Breast epithelium (tissue), 4 donors: Measurements from ENCODE around the gene SLC39A1. TPM values are rescaled to one million over a fixed set of nuclear protein-coding genes. Genes with fewer than 3 reads are reported as not detected.
A peak's percentile ranks its signal among the peaks of the same experiment; 100 is the strongest.
"Not testable (repeated sequence)": the region's sequence is repeated elsewhere in the genome, so short reads cannot be mapped to it uniquely, and the experiment has no call there.

Experiments
- DNase-seq, 2 donors: peaks; one replicate each; pipeline ENCODE4 v3.0.0-alpha.2; 2019; ENCODE audit warnings: low spot score in 2 of 2
- H3K27ac ChIP-seq, 2 donors: fragments of 200-600 bp; sonication (generic) in 1 of 2; one replicate each; pipeline ENCODE4 v1.5.1; 2016 to 2019; ENCODE audit warnings: mild to moderate bottlenecking in 1 of 2
- H3K27me3 ChIP-seq, 2 donors: fragments of 200-600 bp; sonication (generic) in 1 of 2; one replicate each; pipeline versions ENCODE4 v1.5.1 to v1.6.0; 2017 to 2019; ENCODE audit warnings: control low read depth in 1 of 2, mild to moderate bottlenecking in 1 of 2
- H3K36me3 ChIP-seq: fragments of 200-600 bp; one replicate; pipeline ENCODE4 v1.5.1; 2019
- H3K4me1 ChIP-seq, 2 donors: fragments of 200-600 bp; sonication (generic); one replicate each; pipeline ENCODE4 v1.5.1; 2016 to 2019; ENCODE audit warnings: control low read depth in 1 of 2
- H3K4me3 ChIP-seq, 3 donors: fragments of 200-600 bp; sonication (generic); 1 replicate in 2 of 3; 2 replicates in 1 of 3; pipeline ENCODE4 v1.5.1; 2016 to 2019; ENCODE audit warnings: mild to moderate bottlenecking in 3 of 3, moderate library complexity in 2 of 3
- H3K9me3 ChIP-seq, 2 donors: fragments of 200-600 bp; sonication (generic) in 1 of 2; one replicate each; pipeline ENCODE4 v1.5.1; 2016 to 2019; ENCODE audit warnings: control low read depth in 1 of 2
- POLR2A ChIP-seq: fragments of 450-650 bp; IDR thresholded peaks from one replicate; pipeline ENCODE4 v1.6.1; 2016; ENCODE audit warnings: antibody characterized with exemption, mild to moderate bottlenecking, moderate library complexity
- POLR2AphosphoS5 ChIP-seq, 3 donors: sonication (generic); formaldehyde crosslinking; IDR thresholded peaks; one replicate each; pipeline ENCODE4 v1.6.1; 2017; ENCODE audit warnings: antibody characterized with exemption in 3 of 3
- intact Hi-C: fragments of 100-400 bp; cut with DNase I; formaldehyde crosslinking; loops from one replicate; pipeline ENCODE4 v1.15.1; 2023; ENCODE audit warnings: low total_unique reads
- total RNA-seq, 3 donors: library from RNA; depleted of rRNA; stranded (reverse); fragments of >200 nt; gene quantifications; one replicate each; pipeline ENCODE4 v1.1.0, GENCODE V29; 2016
- TF ChIP-seq, protein P1 (sequence below), 3 donors: fragments of 450-650 bp; IDR thresholded peaks; one replicate each; pipeline ENCODE4 v1.5.1; 2016 to 2017; ENCODE audit warnings: antibody characterized with exemption in 3 of 3, mild to moderate bottlenecking in 3 of 3, moderate library complexity in 3 of 3

The SLC39A1 gene
- total RNA-seq, 3 donors from 2014 or later = 102 to 119 (median 111) TPM

GRCh38 chr1:153921080-153921802, 42.1 kb downstream of the SLC39A1 start:
- intact Hi-C loops = no loop called here
- Histone ChIP-seq H3K36me3 (no peaks in the 10 kb centered on the region), H3K27me3 (no peaks in the 10 kb centered on the region), H3K9me3 (no peaks in the 10 kb centered on the region), H3K4me1 (peaks cover 0 to 22% of the 10 kb centered on the region in 2 donors), H3K4me3 (peak overlapping the region; percentile 66 to 91 (median 74)), H3K27ac (peak overlapping the region; percentile 81 to 93)
- TF ChIP-seq POLR2A (no peak), POLR2AphosphoS5 (IDR thresholded peaks at IDR 0.05) (no peak)
- TF ChIP-seq, protein P1, sequence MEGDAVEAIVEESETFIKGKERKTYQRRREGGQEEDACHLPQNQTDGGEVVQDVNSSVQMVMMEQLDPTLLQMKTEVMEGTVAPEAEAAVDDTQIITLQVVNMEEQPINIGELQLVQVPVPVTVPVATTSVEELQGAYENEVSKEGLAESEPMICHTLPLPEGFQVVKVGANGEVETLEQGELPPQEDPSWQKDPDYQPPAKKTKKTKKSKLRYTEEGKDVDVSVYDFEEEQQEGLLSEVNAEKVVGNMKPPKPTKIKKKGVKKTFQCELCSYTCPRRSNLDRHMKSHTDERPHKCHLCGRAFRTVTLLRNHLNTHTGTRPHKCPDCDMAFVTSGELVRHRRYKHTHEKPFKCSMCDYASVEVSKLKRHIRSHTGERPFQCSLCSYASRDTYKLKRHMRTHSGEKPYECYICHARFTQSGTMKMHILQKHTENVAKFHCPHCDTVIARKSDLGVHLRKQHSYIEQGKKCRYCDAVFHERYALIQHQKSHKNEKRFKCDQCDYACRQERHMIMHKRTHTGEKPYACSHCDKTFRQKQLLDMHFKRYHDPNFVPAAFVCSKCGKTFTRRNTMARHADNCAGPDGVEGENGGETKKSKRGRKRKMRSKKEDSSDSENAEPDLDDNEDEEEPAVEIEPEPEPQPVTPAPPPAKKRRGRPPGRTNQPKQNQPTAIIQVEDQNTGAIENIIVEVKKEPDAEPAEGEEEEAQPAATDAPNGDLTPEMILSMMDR (IDR thresholded peaks at IDR 0.05) = no peak
- DNase-seq = no peak

- H3K36me3 ChIP-seq = no peaks in the 10 kb centered on the region
- H3K9me3 ChIP-seq = no peaks in the 10 kb centered on the region
- TF ChIP-seq POLR2AphosphoS5 (IDR thresholded peaks at IDR 0.05) (no peak), POLR2A (no peak)
- TF ChIP-seq, protein P1 (IDR thresholded peaks at IDR 0.05) = no peak
- H3K4me3 ChIP-seq = peak overlapping the region in 1 of 3 donors; percentile 74
- DNase-seq = no peak
- H3K27ac ChIP-seq = peak overlapping the region; percentile 24 to 49
- no peaks in the 10 kb centered on the region for H3K27me3 ChIP-seq
- peaks cover 0 to 22% of the 10 kb centered on the region in 2 donors for H3K4me1 ChIP-seq
- intact Hi-C loops = no loop called here
These were observed 43.2 kb downstream of the SLC39A1 start for GRCh38 chr1:153919876-153920852.

- TF ChIP-seq POLR2A (no peak), POLR2AphosphoS5 (IDR thresholded peaks at IDR 0.05) (no peak)
- TF ChIP-seq, protein P1 (IDR thresholded peaks at IDR 0.05) = no peak
- peaks cover 0 to 19% of the 10 kb centered on the region in 2 donors for H3K4me1 ChIP-seq
- H3K9me3 ChIP-seq = no peaks in the 10 kb centered on the region
- H3K27me3 ChIP-seq = no peaks in the 10 kb centered on the region
- no peak for DNase-seq
- no peak overlapping the region for H3K4me3 ChIP-seq
- H3K27ac ChIP-seq = no peak overlapping the region
- no peaks in the 10 kb centered on the region for H3K36me3 ChIP-seq
- intact Hi-C loops = no loop called here
These were observed 47.0 kb downstream of the SLC39A1 start for GRCh38 chr1:153916297-153916696.

DNA sequence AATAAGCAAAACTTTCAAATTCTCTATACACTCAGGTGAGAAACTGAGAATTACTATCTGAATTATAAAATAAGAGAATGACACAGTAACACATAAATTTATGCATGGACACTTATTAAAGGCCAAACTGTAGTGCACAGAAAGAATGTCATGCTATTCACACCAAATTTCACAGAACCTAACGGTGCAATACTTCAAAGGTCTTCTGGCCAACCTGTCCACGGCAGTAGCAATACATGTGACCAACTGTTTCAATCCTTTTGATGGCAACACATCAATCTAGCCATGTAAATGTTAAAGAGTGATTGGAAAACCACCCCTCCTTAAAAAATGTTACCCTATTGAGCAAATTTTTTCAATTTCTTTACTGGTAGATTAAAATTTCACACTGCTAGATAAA, 51.0 kb downstream of the SLC39A1 start:
- Histone ChIP-seq H3K4me3 (no peak overlapping the region), H3K27ac (no peak overlapping the region), H3K27me3 (no peaks in the 10 kb centered on the region), H3K36me3 (no peaks in the 10 kb centered on the region), H3K4me1 (no peaks in the 10 kb centered on the region), H3K9me3 (no peaks in the 10 kb centered on the region)
- DNase-seq = no peak
- intact Hi-C loops = no loop called here
- TF ChIP-seq POLR2A = no peak
- no peak for TF ChIP-seq POLR2AphosphoS5 (IDR thresholded peaks at IDR 0.05)
- TF ChIP-seq, protein P1 (IDR thresholded peaks at IDR 0.05) = no peak

- H3K4me3 ChIP-seq, DNase-seq, H3K27ac ChIP-seq, intact Hi-C loops, H3K4me1 ChIP-seq, H3K36me3 ChIP-seq, H3K27me3 ChIP-seq, H3K9me3 ChIP-seq: not testable (repeated sequence)
These were observed 52.8 kb downstream of the SLC39A1 start for GRCh38 chr1:153910560-153910959.

Other genes starting within 250 kb of the SLC39A1 start
- 10 to 100 TPM; 46.5 to 53.4 (median 51.7) TPM for gene INTS3, start 235.5 kb downstream of the SLC39A1 start, total RNA-seq
- 10 to 100 TPM; 23.0 to 36.2 (median 31.5) TPM for gene SLC27A3, start 188.1 kb downstream of the SLC39A1 start, total RNA-seq
- gene GATAD2B, start 40.6 kb downstream of the SLC39A1 start, total RNA-seq = 10 to 100 TPM; 18.7 to 21.2 (median 20.0) TPM
- 10 to 100 TPM; 33.4 to 34.1 (median 33.8) TPM for gene DENND4B, start 16.8 kb downstream of the SLC39A1 start, total RNA-seq
- 10 to 100 TPM; 16.2 to 19.7 (median 19.0) TPM for gene CRTC2, start 4.9 kb downstream of the SLC39A1 start, total RNA-seq
- gene CREB3L4, start 4.4 kb upstream of the SLC39A1 start, total RNA-seq = 10 to 100 TPM; 10.6 to 80.5 (median 65.2) TPM
- gene JTB, start 14.1 kb upstream of the SLC39A1 start, total RNA-seq = 100 to 1,000 TPM; 237 to 315 (median 268) TPM
- gene RAB13, start 22.8 kb upstream of the SLC39A1 start, total RNA-seq = 10 to 100 TPM; 45.8 to 68.3 (median 62.6) TPM
- 1,000 to 10,000 TPM; 2,845 to 3,909 (median 3,226) TPM for gene RPS27, start 27.2 kb upstream of the SLC39A1 start, total RNA-seq
- under 1 TPM in 1 of 3 donors, not detected in 2; under 0.01 TPM for gene NUP210L, start 191.5 kb upstream of the SLC39A1 start, total RNA-seq
- 100 to 1,000 TPM; 236 to 302 (median 245) TPM for gene TPM3, start 228.6 kb upstream of the SLC39A1 start, total RNA-seq
- not detected for gene CFAP141, start 242.8 kb upstream of the SLC39A1 start, total RNA-seq